ENCODE measurements around the gene PRKCE. TPM values are rescaled to one million over a fixed set of nuclear protein-coding genes. Genes with fewer than 3 reads are reported as not detected.

PRKCE gene
- total RNA-seq, 1 donor from 2014 or later: 18.4 TPM

DNA sequence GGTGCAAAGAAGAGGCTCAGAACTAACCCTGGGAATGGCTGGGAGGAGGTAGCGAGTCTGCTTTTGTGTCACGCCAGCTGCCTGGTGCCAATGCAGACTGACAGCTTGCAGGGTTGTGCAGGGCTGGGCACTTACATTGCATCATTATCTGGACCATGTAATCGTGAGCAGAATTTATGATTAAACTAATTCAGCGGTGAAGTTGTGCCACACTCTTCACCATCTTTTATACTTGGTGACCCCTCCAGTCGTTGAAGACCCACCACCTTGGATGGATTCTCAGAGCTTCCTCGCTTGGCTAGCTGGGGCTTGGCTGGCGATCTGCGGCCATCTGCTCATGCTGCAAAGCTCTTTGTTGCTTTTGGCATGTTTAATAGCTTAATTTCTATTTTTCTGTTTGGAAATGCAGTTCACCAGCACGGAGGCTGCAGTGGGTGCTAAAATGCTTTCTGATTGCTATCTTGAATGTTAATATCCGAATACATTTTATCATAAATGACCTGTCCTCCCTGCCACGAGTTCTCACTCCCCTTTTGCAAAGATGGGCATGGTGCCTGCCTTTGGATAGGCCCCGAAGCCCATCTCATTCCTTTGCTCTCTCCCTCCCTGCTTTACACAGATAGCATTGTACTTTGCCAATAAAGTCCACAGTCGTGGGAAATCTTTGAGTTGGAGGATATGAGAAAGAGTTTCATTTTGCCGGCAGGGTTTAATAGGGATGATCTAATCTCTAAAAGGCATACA lies 188.2 kb downstream of the PRKCE start:
- TF ChIP-seq, protein P1, sequence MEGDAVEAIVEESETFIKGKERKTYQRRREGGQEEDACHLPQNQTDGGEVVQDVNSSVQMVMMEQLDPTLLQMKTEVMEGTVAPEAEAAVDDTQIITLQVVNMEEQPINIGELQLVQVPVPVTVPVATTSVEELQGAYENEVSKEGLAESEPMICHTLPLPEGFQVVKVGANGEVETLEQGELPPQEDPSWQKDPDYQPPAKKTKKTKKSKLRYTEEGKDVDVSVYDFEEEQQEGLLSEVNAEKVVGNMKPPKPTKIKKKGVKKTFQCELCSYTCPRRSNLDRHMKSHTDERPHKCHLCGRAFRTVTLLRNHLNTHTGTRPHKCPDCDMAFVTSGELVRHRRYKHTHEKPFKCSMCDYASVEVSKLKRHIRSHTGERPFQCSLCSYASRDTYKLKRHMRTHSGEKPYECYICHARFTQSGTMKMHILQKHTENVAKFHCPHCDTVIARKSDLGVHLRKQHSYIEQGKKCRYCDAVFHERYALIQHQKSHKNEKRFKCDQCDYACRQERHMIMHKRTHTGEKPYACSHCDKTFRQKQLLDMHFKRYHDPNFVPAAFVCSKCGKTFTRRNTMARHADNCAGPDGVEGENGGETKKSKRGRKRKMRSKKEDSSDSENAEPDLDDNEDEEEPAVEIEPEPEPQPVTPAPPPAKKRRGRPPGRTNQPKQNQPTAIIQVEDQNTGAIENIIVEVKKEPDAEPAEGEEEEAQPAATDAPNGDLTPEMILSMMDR (IDR thresholded peaks at IDR 0.05; ENCODE audit: unreplicated experiment): no peak
- no peak for DNase-seq (ENCODE audit: low spot score in 2 of 2, unreplicated experiment in 2 of 2)
- Mint-ChIP-seq H3K4me3 (no peak overlapping the region), H3K27me3 (ENCODE audit: low read depth) (peaks cover 5% of the 10 kb centered on the region), H3K4me1 (peaks cover 26% of the 10 kb centered on the region), H3K27ac (peak overlapping the region; percentile 39), H3K9me3 (no peaks in the 10 kb centered on the region), H3K36me3 (no peaks in the 10 kb centered on the region)

DNA sequence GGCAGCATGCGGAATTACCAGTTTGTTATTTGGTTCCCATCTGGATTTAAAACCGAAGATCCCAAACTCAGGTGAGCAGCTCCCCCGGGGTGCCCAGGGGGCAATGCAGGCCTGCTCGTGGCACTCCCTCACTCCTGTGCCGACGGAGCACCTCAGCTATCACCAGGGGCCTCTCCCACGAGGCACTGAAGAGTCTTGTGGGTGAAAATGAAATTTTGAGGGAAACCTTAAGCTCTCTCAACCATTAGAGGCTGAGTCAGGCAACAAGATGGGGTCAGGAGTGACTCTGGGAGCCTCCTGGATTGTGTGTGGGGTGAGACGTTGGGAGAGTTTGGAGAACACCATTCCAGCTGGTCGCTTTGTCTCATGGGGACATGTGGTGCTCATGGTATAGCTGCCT lies 189.0 kb downstream of the PRKCE start:
- TF ChIP-seq, protein P1 (IDR thresholded peaks at IDR 0.05; ENCODE audit: unreplicated experiment): no peak
- peak overlapping the region; percentile 39 for H3K27ac Mint-ChIP-seq
- no peak overlapping the region for H3K4me3 Mint-ChIP-seq

DNA sequence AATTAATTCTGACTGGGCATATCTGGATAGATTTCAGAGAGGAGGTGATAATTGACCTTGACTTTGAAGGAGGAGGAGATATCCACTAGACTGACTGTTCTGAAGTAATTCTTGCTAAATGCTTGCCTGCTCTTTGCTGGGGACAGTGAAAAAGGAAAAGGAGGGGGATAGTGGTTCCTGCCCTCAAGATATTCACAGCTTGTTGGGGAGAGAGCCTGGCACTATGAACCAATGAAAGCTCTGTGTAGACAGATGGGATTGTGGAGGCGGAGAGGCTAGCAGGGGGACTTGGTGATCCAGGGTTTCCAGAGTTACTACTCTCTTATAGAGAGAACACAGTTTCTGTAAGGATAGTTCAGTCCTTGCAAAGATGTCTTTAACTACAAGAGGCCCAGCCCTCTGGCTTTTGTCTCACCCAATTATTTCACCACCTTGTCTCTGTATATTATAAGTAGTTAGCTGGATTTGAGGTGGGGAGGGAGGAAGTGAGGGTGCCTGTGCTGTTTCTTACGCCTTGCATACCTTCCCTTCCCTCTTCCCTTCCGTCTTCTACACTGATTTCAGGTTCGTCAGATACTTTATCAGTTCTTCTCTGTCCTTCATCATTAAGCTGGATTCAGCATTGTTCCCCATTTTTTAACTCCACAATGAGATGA lies 190.4 kb downstream of the PRKCE start:
- H3K27ac Mint-ChIP-seq: no peak overlapping the region
- TF ChIP-seq, protein P1 (IDR thresholded peaks at IDR 0.05; ENCODE audit: unreplicated experiment): no peak
- no peak for DNase-seq (ENCODE audit: low spot score in 2 of 2, unreplicated experiment in 2 of 2)
- H3K9me3 Mint-ChIP-seq: no peaks in the 10 kb centered on the region
- no peaks in the 10 kb centered on the region for H3K36me3 Mint-ChIP-seq
- peaks cover 29% of the 10 kb centered on the region for H3K4me1 Mint-ChIP-seq
- peaks cover 2% of the 10 kb centered on the region for H3K27me3 Mint-ChIP-seq (ENCODE audit: low read depth)
- H3K4me3 Mint-ChIP-seq: no peak overlapping the region

More for the DNA sequence above, 189.0 kb downstream of the PRKCE start:
- peaks cover 29% of the 10 kb centered on the region for H3K4me1 Mint-ChIP-seq
- H3K36me3 Mint-ChIP-seq: no peaks in the 10 kb centered on the region
- H3K9me3 Mint-ChIP-seq: no peaks in the 10 kb centered on the region
- peaks cover 5% of the 10 kb centered on the region for H3K27me3 Mint-ChIP-seq (ENCODE audit: low read depth)
- no peak for DNase-seq (ENCODE audit: low spot score in 2 of 2, unreplicated experiment in 2 of 2)

DNA sequence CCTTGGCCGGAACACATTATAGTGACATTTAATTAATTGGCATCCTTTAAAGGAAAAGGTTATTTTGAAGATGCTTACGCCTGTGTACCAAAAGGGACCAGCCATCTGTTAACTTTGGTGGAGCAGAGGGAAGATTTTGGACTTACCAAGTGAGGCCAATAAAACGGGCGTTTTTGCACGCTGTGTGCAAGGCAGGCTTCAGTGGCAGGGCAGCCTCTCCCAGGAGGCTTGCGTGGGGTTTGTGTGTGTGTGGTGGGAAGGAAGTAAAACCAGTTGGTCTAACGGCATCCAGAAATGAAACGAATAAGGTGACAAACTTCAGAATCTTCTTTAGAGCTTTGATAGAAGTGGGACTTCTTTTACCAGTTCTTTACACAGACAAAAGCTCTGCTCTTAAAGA lies 191.7 kb downstream of the PRKCE start:
- no peak overlapping the region for H3K4me3 Mint-ChIP-seq
- no peaks in the 10 kb centered on the region for H3K36me3 Mint-ChIP-seq
- H3K4me1 Mint-ChIP-seq: peaks cover 29% of the 10 kb centered on the region
- DNase-seq (ENCODE audit: low spot score in 2 of 2, unreplicated experiment in 2 of 2): no peak
- H3K27ac Mint-ChIP-seq: no peak overlapping the region
- no peaks in the 10 kb centered on the region for H3K27me3 Mint-ChIP-seq (ENCODE audit: low read depth)
- TF ChIP-seq, protein P1 (IDR thresholded peaks at IDR 0.05; ENCODE audit: unreplicated experiment): no peak
- H3K9me3 Mint-ChIP-seq: no peaks in the 10 kb centered on the region

DNA sequence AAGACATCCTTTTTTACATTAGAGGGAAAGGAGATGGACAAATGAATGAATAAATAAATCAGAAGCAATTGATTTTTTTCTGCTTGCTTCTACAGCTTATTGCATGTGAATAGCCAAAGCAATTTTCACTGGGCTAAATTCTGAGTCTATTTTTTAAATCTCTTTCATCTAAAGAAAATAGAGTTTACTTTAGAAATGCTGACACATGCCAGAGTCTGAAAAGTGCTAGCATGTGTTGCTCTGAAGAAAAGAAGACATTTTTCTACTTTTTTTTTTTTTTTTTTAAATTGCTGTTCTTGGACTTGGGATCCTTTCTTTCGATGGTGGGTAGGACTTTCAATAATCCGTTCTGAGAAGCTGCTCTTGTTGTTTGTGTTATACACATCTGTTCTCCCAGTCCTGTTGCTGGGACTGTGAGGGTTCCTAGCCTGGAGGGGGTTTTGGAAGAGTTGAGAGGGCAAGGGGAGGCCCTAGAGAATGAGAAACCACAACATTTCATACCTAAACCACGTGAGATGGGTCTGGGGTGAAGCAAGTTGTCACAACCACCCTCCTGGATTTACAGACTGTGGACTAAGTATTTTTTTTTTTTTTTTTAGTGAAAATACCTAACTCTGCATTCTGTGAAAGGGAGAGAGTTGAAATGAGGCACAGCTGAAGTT lies 193.5 kb downstream of the PRKCE start:
- peaks cover 27% of the 10 kb centered on the region for H3K4me1 Mint-ChIP-seq
- no peaks in the 10 kb centered on the region for H3K9me3 Mint-ChIP-seq
- H3K36me3 Mint-ChIP-seq: peaks cover 3% of the 10 kb centered on the region
- no peaks in the 10 kb centered on the region for H3K27me3 Mint-ChIP-seq (ENCODE audit: low read depth)
- no peak for DNase-seq (ENCODE audit: low spot score in 2 of 2, unreplicated experiment in 2 of 2)
- TF ChIP-seq, protein P1 (IDR thresholded peaks at IDR 0.05; ENCODE audit: unreplicated experiment): no peak
- no peak overlapping the region for H3K4me3 Mint-ChIP-seq
- no peak overlapping the region for H3K27ac Mint-ChIP-seq

All from mesothelial cell of epicardium (in vitro differentiated cells).